DND-41 (cell line): ENCODE measurements around the gene SPDEF.

Source experiments
- ATAC-seq: fragments of 200-7000 bp; cut with Tn5 transposase; 3 replicates; pipeline ENCODE4 v1.9.1; 2021; ENCODE audit warnings: low read depth; ENCODE audit not compliant: insufficient read depth
- DNase-seq: peaks from one replicate; pipeline ENCODE4 v3.0.0-alpha.2; 2020
- H2AFZ ChIP-seq: 2 replicates; pipeline ENCODE4 v1.6.0; 2012; ENCODE audit warnings: low read depth, low read length
- H3K27ac ChIP-seq: 2 replicates; pipeline ENCODE4 v1.5.1; 2012; ENCODE audit warnings: low read length, inconsistent platforms
- H3K27me3 ChIP-seq: fragments of 200-600 bp; sonication (generic); 2 replicates; pipeline ENCODE4 v1.6.0; 2012; ENCODE audit warnings: low read length, mild to moderate bottlenecking, inconsistent platforms; ENCODE audit not compliant: insufficient read depth, poor library complexity
- H3K36me3 ChIP-seq: 2 replicates; pipeline ENCODE4 v1.5.1; 2012; ENCODE audit warnings: low read length, inconsistent platforms; ENCODE audit not compliant: insufficient read depth
- H3K4me1 ChIP-seq: 2 replicates; pipeline ENCODE4 v1.5.1; 2012; ENCODE audit warnings: mild to moderate bottlenecking, low read length; ENCODE audit not compliant: insufficient read depth
- H3K4me2 ChIP-seq: 2 replicates; pipeline ENCODE4 v1.6.0; 2012; ENCODE audit warnings: mild to moderate bottlenecking, moderate library complexity, low read length, inconsistent platforms; ENCODE audit not compliant: insufficient read depth
- H3K4me3 ChIP-seq, 2 experiments: fragments of 200-600 bp in 1 of 2; shearing (Covaris generic) in 1 of 2; 2 replicates each; pipeline ENCODE4 v1.5.1; 2012 to 2016; ENCODE audit warnings: inconsistent platforms in 2 of 2, low read length in 2 of 2, mild to moderate bottlenecking in 2 of 2, low read depth in 1 of 2, moderate library complexity in 1 of 2
- H3K79me2 ChIP-seq: 2 replicates; pipeline ENCODE4 v1.6.0; 2012; ENCODE audit warnings: low read length, inconsistent platforms; ENCODE audit not compliant: insufficient read depth
- H3K9ac ChIP-seq: 2 replicates; pipeline ENCODE4 v1.6.0; 2012; ENCODE audit warnings: low read depth, mild to moderate bottlenecking, inconsistent platforms, low read length, moderate library complexity
- H3K9me3 ChIP-seq: 2 replicates; pipeline ENCODE4 v1.5.1; 2012; ENCODE audit warnings: low read length, moderate library complexity, mild to moderate bottlenecking, inconsistent platforms; ENCODE audit not compliant: insufficient read depth, severe bottlenecking
- H4K20me1 ChIP-seq: 2 replicates; pipeline ENCODE4 v1.6.0; 2012; ENCODE audit warnings: low read length; ENCODE audit not compliant: insufficient read depth
- EZH2 ChIP-seq: IDR thresholded peaks from 3 replicates; pipeline ENCODE4 v1.6.1; 2012; ENCODE audit warnings: borderline replicate concordance, low read depth, mild to moderate bottlenecking, moderate library complexity, low read length, inconsistent platforms; ENCODE audit not compliant: severe bottlenecking
- TF ChIP-seq, protein P1 (sequence below): IDR thresholded peaks from 2 replicates; pipeline ENCODE4 v1.5.1; 2012; ENCODE audit warnings: borderline replicate concordance, low read length, moderate library complexity, mild to moderate bottlenecking; ENCODE audit not compliant: poor library complexity, severe bottlenecking; ENCODE audit errors: extremely low read depth

SPDEF gene

GRCh38 chr6:34554291-34555006, 1.7 kb downstream of the SPDEF start:
- Histone ChIP-seq H3K9me3 (peaks cover 4% of the 10 kb centered on the region), H4K20me1 (peaks cover 8% of the 10 kb centered on the region; the same call in 1 of the 2 replicates), H2AFZ (no peak overlapping the region), H3K27ac (no peak overlapping the region), H3K4me3 (no peak overlapping the region), H3K79me2 (no peaks in the 10 kb centered on the region), H3K4me1 (no peaks in the 10 kb centered on the region), H3K4me2 (no peak overlapping the region), H3K27me3 (no peaks in the 10 kb centered on the region), H3K9ac (no peak overlapping the region), H3K36me3 (no peaks in the 10 kb centered on the region)
- ATAC-seq (no peak), DNase-seq (no peak)
- no peak for TF ChIP-seq EZH2
- TF ChIP-seq, protein P1, sequence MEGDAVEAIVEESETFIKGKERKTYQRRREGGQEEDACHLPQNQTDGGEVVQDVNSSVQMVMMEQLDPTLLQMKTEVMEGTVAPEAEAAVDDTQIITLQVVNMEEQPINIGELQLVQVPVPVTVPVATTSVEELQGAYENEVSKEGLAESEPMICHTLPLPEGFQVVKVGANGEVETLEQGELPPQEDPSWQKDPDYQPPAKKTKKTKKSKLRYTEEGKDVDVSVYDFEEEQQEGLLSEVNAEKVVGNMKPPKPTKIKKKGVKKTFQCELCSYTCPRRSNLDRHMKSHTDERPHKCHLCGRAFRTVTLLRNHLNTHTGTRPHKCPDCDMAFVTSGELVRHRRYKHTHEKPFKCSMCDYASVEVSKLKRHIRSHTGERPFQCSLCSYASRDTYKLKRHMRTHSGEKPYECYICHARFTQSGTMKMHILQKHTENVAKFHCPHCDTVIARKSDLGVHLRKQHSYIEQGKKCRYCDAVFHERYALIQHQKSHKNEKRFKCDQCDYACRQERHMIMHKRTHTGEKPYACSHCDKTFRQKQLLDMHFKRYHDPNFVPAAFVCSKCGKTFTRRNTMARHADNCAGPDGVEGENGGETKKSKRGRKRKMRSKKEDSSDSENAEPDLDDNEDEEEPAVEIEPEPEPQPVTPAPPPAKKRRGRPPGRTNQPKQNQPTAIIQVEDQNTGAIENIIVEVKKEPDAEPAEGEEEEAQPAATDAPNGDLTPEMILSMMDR = no peak

- Histone ChIP-seq H3K79me2 (no peaks in the 10 kb centered on the region), H3K4me2 (no peak overlapping the region), H2AFZ (no peak overlapping the region), H3K9me3 (peaks cover 4% of the 10 kb centered on the region), H3K27ac (no peak overlapping the region), H4K20me1 (peaks cover 8% of the 10 kb centered on the region; the same call in 1 of the 2 replicates), H3K9ac (no peak overlapping the region), H3K36me3 (no peaks in the 10 kb centered on the region), H3K4me3 (no peak overlapping the region), H3K4me1 (no peaks in the 10 kb centered on the region), H3K27me3 (no peaks in the 10 kb centered on the region)
- ATAC-seq = no peak
- TF ChIP-seq EZH2 = no peak
- TF ChIP-seq, protein P1 = no peak
- DNase-seq = no peak
These were observed 2.4 kb downstream of the SPDEF start for GRCh38 chr6:34553750-34554149.

- ATAC-seq = no peak
- H3K4me1 ChIP-seq = no peaks in the 10 kb centered on the region
- H3K27me3 ChIP-seq = no peaks in the 10 kb centered on the region
These were observed 3.0 kb downstream of the SPDEF start for GRCh38 chr6:34553146-34553545.

More at GRCh38 chr6:34553146-34553545, 3.0 kb downstream of the SPDEF start:
- no peak overlapping the region for H3K27ac ChIP-seq
- peaks cover under 1% of the 10 kb centered on the region for H3K9me3 ChIP-seq
- no peak for DNase-seq
- no peak overlapping the region for H3K4me3 ChIP-seq
- H3K9ac ChIP-seq = no peak overlapping the region
- no peaks in the 10 kb centered on the region for H3K79me2 ChIP-seq
- no peak overlapping the region for H3K4me2 ChIP-seq
- peaks cover 8% of the 10 kb centered on the region; the same call in 1 of the 2 replicates for H4K20me1 ChIP-seq
- H2AFZ ChIP-seq = no peak overlapping the region
- TF ChIP-seq, protein P1 = no peak
- no peak for TF ChIP-seq EZH2
- H3K36me3 ChIP-seq = no peaks in the 10 kb centered on the region
